NCI-H1436 treated with DMSO at 0.1 percent for 48 hours (cell line): ENCODE results near the gene KIFC3.
"Not testable (repeated sequence)": the region's sequence is repeated elsewhere in the genome, so short reads cannot be mapped to it uniquely, and the experiment has no call there.

Experiments
- DNase-seq: peaks from one replicate; lab custom pipeline; 2025; lab: John Stamatoyannopoulos, UW

KIFC3 gene

DNA sequence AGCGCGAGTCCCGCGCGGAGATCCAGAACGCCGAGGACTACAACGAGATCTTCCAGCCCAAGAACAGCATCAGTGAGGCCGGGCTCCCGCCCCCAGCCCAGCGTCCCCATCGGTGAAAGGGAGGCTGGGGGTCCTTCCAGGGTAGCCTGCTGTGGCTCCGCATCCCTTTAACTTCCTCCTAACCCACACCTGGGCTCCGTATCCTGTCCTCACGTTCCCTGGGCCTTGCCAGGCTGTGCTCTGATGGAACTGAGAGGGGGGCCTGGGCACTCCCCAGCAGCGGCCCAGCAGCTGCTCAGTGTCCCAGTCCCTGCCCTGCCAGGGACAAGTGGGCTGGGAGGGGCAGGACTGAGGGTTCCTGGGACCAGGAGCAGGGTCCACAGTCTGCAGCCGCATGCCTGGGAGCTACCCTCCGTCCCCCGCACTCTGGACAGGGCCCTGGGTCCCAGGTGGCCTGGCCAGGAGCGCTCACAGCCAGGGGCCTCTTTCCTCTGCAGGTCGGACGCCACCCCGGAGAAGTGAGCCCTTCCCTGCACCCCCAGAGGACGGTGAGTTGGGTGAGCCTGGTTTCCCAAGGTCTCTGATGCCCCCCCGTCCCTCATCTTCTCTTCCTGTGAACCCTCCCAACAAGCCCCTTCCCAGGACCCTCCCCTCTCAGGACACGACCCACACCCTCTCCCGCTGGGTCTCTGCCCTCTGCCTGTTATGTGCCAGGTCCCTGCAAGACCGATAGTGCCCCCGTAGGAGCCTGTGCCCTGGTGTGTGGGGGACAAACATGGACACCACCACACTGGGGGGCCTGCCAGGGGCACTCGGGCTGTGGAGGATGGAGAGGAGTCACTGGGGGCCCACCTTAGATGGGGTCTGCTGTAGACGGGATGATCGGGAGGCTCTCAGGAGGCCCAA is 48.6 kb downstream of the KIFC3 start:
- no peak for DNase-seq

DNA sequence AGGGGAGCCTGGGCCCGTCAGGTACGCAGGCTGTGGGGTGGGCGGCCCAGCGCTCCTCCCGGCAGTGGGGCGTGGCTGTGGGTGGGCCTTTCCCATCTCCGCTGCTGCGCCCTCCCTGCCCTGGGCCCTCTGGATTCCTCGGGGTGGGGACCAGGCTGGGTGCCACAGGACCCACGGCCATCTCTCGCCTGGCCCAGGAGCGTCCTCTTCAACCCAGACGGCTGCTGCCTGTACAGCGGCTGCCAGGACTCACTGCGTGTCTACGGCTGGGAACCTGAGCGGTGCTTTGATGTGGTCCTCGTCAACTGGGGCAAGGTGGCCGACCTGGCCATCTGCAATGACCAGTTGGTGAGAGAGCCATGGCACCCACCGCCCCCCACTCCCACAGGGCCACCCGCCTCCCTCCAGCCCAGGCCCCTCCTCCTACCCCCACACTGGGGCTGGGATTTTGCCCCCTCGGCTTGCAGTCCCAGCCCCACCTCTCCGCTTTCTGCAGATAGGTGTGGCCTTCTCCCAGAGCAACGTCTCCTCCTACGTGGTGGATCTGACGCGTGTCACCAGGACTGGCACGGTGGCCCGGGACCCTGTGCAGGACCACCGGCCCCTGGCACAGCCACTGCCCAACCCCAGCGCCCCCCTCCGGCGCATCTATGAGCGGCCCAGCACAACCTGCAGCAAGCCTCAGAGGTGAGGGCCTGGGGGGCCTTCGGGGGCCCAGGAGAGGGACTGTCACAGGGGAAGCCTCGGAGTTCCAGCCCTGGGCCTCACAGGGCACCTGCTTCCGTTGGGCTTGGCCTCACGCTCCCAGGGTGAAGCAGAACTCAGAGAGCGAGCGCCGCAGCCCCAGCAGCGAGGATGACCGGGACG is 49.5 kb downstream of the KIFC3 start:
- DNase-seq, result no peak

DNA sequence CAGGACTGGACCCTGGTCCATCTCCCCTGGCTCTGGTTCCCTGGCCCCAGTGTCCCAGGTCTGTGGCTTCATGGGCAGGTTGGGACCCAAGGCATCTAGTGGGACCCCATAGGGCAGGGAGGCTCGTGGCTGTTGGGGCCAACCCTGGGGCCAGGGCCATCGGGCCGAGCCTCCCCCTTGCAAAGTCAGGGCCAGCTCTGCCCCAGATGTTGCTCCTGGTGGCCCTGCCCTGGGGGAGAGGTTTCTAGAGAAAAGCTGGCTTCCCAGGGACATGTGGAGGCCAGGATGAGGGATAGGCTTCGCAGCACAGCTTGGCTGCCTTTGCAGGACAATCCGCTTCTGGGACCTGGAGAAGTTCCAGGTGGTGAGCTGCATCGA is 50.1 kb downstream of the KIFC3 start:
- no peak for DNase-seq

DNA sequence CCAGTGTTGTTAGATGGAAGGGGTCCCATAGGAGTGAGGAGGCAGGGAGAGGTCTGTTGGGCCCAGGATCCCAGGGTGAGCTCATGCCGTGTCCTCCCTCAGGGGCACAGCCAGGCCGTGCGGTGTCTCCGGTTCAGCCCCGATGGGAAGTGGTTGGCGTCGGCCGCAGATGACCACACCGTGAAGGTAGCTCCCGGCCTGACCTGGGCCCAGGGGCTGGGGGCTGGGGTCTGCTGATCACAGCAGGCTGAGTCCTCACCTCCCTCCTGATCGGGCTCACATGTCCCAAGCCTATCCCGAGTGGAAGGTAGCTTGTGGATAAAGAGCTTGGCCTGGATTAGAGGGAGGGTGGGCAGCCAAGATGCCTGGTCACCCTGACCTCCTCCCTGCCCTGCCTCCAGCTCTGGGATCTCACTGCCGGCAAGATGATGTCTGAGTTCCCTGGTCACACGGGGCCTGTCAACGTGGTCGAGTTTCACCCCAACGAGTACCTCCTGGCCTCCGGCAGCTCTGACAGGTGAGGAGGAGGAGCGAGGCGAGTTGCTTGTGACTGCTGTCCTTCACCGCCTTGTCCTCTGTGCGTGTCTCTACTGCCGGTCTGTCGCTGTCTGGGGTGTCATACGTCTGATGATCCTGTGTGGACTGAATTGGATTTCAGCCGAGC is 50.6 kb downstream of the KIFC3 start:
- DNase-seq, result no peak

DNA sequence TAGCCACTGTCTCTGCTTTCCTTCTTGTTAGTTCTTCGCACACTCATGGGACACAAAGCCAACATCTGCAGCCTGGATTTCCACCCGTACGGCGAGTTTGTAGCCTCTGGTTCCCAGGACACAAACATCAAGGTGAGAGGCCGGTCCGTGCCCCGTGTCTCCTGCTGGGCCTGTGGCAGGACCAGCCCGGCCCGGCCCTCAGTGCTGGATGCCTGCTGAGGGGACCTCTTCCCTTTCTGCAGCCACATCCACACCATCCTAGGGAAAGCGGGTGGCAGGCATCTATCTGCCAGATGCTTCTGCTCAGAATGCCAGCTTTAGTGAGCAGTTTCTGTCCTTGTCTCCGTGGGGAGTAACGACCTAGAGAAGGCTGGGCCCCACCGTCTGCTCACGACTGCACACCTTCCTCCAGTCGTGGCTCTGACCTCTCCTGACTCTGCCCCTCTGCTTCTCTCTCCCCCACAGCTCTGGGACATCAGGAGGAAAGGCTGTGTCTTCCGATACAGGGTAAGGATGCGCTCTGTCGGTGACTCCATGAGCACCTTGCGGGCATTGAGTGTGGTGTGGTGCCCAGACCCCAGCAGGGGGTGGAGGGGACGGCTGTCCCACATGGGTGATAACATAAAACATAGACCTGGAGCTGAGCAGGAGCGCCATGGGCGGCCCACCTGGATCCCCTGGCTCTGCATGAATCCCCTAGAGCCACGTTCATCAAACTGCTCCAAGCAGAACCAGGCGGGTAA is 51.3 kb downstream of the KIFC3 start:
- DNase-seq, result no peak

DNA sequence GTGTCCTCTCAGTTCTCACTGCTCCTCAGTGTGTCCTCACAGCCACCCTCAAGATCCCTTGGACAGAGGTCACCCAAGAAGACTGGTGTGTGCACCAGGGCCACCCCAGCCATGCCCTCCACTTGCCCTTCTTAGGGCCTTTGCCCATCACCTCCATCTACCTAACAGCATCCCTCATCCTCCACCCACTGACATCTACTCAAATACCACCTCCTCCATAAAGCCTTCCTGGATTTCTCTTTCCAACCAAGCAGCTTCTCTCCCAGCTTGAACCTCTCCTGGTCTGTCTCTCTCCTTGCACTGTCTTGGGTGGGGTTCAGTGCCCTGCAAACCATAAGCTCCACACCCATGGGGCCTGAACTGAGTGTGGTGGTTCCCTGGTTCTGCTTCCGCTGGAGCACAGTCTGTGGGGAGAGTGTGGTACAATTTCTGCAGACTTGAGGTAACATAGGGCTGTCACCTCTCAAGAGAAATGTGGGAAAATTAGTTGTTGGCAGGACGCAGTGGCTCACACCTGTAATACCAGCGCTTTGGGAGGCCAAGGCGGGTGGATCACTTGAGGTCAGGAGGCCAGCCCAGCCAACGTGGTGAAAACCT is 52.3 kb downstream of the KIFC3 start:
- DNase-seq, result no peak

DNA sequence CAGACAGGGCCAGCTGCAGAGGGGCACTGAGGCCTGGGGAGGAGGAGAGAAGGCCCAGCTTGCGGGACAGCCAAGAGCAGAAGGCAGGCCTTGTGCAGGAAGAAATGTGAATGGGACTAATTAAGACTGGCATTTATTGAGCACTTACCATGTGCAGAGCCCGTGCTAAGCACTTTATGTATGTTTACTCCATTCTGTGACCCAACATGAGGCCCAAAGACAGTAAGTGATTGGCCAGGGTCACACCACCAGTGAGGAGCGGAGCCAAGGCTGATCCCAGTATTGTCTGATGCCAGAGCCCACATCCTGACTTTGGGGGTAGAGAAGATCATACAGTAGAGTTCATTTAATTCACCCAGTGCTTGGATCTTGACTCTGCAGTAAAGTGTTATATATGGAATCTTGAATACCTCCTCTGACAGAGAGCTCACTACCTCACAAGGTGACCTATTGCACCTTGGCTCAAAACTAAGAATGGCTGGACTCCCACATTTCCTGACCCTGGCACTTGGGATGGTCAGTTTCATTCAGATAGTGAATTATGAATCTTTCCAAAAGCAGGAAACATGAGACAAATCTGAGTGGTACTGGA is 53.1 kb downstream of the KIFC3 start:
- DNase-seq, result no peak

DNA sequence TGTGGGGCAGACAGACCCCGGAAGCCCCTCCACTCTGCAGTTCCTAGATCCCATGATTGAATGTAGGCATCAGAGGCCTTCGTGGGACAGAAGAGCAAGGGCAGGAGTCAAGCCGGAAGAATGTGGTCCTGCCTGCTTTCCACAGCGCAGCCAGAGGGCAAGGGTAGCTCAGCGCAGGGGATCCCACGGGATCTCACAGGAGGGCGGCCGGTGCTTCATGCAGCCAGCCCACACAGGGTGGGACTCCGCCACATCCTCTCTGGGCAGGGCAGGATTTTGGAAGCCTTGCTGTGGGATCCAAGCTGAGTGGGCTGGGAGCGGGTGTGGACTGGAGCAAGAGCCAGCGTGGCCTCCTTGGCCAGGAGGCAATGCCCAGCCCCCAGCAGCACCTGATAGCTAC is 53.7 kb downstream of the KIFC3 start:
- no peak for DNase-seq

DNA sequence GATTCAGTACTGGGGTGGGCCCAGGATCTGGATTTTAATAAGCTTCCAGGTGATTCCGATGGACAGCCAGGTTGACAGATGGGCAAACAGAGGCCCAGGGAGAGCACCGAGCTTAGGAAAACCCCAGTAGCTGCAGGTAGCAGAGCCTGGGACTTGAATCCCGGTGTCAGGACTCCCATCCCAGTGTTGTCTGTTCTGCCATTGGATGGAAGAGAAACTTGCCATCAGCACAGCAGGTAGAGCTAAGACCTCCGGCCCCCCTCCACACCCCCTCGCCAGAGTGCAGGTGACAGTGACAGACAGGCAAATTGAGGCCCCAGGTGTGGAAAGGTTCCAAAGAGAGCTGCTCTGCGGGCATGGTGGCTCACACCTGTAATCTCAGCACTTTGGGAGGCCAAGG is 54.3 kb downstream of the KIFC3 start:
- no peak for DNase-seq

DNA sequence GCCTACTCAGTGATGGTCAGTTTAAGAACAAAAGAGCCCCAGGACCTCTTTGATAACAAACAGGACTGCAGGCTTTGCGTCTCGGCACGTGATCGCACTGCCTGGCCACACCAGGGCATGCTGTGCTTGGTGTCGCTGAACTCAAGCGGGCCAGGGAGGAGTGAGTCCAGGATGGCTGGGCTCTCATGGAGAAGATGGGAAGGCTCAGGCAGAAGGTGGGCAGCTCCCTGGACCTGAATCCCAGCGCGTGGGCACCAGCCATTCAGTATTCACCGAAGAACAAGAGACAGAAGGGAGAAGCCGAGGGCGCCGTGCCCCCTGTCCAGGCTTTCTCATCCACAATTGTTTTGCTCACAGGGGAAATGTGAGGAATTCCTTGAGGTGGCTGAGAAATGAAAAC is 54.8 kb downstream of the KIFC3 start:
- no peak for DNase-seq

DNA sequence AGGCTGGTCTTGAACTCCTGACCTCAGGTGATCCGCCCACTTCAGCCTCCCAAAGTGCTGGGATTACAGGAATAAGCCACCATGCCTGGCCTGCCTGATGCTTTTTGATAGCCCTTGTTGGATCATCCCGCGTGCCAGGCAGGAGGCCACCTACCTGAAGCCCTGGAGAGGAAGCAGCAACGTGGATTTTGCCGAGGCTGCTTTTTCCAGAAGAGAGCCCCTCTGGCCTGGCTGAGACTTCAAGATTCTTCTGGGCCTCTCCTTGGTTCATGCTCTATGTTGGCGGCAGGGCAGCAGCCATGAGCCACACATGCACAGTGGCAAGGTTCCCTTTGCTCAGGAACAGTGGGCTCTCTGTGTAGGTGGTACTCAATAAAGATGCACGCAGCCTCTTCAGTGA is 55.2 kb downstream of the KIFC3 start:
- DNase-seq, result no peak

DNA sequence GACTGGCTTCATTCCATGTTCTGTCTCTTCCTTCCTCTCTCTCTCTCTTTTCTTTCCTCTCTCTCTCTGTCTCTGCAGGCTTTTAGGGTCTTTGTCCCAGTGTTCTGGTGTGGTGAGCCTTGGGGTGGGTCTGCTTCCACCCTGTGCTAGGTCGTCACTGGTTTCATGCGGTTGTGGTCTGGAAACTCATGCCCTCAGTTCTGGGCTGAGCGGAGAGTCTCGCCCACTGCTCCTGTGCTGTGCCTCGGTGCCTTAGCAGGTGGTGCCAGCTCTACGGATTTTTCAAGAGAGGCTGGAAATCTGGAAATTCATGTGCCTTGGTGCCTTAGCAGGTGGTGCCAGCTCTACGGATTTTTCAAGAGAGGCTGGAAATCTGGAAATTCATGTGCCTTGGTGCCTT is 56.0 kb downstream of the KIFC3 start:
- not testable (repeated sequence) for DNase-seq

DNA sequence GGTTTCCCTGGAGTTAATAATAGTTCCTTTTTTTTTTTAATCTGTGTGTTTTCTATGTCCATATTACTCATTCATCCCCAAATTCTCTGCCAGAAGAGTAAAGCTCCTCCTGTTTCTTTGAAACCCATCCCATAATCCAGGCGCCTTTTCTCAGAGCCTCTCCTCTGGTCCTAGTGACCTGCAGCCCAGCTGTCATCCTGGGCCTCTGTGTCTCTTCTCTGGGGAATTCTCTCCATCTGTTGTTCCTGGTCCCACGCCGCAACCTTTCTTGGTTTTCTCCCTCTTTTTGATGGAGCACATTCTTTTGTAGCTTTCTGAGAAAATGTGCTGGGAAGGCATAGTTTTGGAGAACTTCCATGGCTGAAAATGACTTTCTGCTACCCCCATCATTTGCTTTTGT is 56.5 kb downstream of the KIFC3 start:
- DNase-seq, result no peak

DNA sequence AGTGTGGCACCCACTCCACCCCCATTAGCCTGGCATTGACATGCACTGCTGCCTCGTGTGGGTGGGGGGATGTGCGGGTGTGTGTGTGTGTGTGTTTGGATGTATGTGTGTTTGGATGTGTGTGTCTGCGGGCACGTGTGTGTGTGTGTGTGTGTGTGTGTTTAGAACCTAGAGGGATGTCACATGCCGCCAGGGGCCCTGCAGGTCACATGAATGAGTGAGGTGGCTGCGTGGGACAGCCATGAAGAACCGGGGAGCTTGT is 57.7 kb downstream of the KIFC3 start:
- DNase-seq, result no peak

DNA sequence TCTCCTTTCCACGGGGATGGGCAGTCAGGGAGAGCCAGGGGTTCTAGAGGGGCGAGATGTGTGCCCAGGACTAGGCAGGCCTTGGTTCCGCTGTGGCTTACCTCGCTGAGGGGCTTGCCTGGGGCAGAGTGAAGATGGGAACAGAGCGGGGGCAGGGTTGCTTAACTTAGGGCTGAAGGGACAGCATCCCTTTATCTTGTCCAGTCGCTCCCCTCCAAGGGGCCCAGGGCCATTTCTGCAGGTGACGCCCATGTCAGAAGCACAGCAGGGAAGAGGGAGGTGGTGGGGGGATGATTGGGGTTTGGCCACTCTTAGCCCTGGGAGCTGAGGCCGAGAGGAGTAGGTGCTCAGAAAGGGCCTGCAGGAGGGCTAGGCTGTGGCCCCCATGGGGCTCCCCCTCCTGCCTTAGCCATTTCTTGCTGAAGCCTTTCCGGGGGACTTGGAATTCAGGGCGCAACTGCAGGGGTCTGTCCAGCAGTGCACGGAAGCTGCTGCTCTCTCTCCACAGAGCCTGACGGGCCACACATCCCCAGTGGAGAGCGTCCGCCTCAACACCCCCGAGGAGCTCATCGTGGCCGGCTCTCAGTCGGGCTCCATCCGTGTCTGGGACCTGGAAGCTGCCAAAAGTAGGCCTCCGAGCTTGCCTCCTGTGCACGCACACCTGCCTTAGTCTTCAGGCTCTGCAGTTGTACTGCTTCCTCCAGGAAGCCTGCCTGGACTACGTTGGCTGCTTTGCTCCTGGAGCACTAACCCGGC is 58.2 kb downstream of the KIFC3 start:
- DNase-seq, result no peak

DNA sequence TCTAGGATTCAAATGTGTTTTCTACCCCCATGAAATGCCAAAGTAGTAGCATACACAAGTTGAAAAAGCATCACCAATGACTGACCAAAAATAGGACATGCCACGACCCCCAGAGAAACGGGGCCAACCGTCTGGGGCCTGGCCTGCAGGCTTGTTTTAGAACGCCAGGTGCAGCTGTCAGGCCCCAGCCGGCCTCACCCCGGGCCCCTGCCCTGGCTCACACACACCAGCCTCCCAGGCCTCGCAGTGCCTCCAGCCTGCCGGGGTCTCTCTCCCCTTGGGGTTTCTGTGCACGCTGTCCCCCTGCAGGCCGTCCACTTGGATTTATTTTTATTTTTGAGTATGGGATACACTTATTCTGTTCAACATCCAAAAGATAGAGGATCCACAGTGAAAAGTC is 58.8 kb downstream of the KIFC3 start:
- DNase-seq, result no peak

DNA sequence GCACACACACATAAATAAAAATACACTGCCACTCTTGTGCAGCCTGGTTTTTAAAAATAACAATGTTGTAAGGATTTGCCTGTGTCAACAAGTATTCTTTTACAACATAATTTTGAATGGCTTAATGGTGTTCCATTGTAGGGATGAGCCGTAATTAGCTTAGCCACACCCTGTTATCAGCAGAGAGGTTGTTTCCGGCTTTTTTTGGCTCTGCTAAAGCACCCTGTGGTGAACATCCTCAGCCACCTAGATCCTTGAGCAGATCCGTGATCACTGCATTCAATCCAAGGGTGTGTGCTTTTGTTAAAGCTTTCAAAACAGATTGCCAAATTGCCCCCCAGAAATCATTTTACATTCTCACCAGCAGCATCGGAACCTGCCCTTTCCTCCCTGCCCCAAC is 59.7 kb downstream of the KIFC3 start:
- no peak for DNase-seq

DNA sequence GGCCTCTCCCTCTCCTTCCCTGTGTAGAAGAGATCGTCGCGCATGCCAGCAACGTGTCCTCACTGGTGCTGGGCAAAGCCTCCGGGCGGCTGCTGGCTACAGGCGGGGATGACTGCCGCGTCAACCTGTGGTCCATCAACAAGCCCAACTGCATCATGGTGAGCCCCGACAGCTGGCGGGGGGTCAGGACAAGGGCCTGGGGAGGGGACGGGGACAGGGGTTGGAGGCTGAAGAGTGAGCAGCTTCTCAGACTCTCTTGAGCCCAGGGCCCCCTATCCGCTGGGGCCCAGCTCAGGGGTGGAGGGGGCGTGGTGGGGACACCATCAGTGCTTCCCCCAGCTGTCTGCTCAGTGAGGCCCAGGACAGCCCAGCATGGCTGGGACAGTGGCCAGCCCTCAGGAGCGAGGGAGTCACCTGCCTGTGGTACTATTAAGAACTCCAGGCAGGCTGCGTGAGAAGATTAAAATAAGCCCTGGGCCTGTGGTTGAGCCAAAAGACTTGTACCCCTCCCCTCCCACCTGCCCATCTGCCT is 60.6 kb downstream of the KIFC3 start:
- DNase-seq, result no peak

DNA sequence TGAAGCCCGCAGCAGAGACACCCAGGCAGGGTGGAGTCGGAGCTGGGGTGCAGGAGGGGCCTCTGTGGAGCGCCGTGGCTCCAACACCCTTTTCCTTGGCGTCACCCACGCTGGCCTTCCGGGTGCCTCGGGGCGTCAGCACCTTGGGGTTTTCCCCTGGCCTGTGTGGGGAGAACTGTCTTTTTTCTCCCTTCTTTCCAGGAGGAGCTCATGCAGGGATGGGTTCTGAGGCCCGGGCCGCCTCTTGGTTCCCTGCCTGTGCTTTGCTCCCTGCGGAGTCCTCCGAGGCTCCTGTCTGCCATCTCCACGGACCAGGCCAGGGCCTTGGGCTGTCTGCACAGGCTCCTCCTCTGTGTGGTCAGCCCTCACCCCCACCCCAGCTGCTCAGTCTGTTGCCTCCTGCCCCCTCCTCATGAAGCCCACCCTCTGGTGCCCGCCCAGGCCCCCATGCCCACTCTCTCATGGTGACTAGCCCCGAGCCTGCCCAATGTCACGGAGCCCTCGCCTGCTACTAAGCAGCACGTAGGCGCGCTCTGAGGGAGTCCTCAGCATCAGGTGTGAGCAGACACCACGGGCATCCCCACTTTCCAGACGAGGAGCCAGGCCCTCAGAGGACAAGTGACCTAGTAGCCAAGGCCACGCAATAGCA is 61.7 kb downstream of the KIFC3 start:
- no peak for DNase-seq
